Small intestine (tissue), 7 donors: Measurements from ENCODE around the gene WDFY1. TPM values are rescaled to one million over a fixed set of nuclear protein-coding genes. Genes with fewer than 3 reads are reported as not detected.

Source experiments
- DNase-seq, 2 donors: peaks; one replicate each; pipeline versions ENCODE4 v3.0.0 to v3.0.0-alpha.2; 2013
- FAIRE-seq: peaks from 2 replicates; lab custom pipeline; 2012; peaks lifted over from hg19 to GRCh38; lab: Jason Lieb, UNC
- H3K27ac ChIP-seq, 3 donors: one replicate each; pipeline ENCODE4 v1.5.1; 2013; ENCODE audit warnings: low read length in 2 of 3, mild to moderate bottlenecking in 2 of 3, control low read depth in 1 of 3, inconsistent platforms in 1 of 3, low read depth in 1 of 3, moderate library complexity in 1 of 3
- H3K27me3 ChIP-seq, 3 donors: one replicate each; pipeline ENCODE4 v1.6.1; 2013; ENCODE audit warnings: low read length in 3 of 3, inconsistent platforms in 1 of 3; ENCODE audit not compliant: control insufficient read depth in 3 of 3, insufficient read depth in 3 of 3
- H3K36me3 ChIP-seq, 3 donors: one replicate each; pipeline ENCODE4 v1.6.1; 2013; ENCODE audit warnings: low read length in 3 of 3, inconsistent platforms in 1 of 3, low read depth in 1 of 3, mild to moderate bottlenecking in 1 of 3, moderate library complexity in 1 of 3; ENCODE audit not compliant: control insufficient read depth in 3 of 3, insufficient read depth in 2 of 3
- H3K4me1 ChIP-seq, 3 donors: one replicate each; pipeline ENCODE4 v1.6.1; 2013; ENCODE audit warnings: low read length in 2 of 3, inconsistent platforms in 1 of 3, low read depth in 1 of 3, mild to moderate bottlenecking in 1 of 3, moderate library complexity in 1 of 3; ENCODE audit not compliant: control insufficient read depth in 3 of 3, insufficient read depth in 2 of 3
- H3K4me3 ChIP-seq, 3 donors: one replicate each; pipeline ENCODE4 v1.5.1; 2013; ENCODE audit warnings: low read length in 3 of 3, control low read depth in 1 of 3, inconsistent platforms in 1 of 3, low read depth in 1 of 3, mild to moderate bottlenecking in 1 of 3, moderate library complexity in 1 of 3
- H3K9me3 ChIP-seq, 2 donors: one replicate each; pipeline ENCODE4 v1.6.1; 2013; ENCODE audit warnings: low read depth in 1 of 2, low read length in 1 of 2; ENCODE audit not compliant: control insufficient read depth in 2 of 2, insufficient read depth in 1 of 2
- WGBS, 3 donors: extraction: QIAGEN DNeasy Blood & Tissue Kit; methylation state at CpG; one replicate each; pipeline ENCODE4 v1.1.7; 2013; 5-methylcytosine and 5-hydroxymethylcytosine counted together
- polyA plus RNA-seq, 4 donors: library from polyadenylated mRNA; stranded (reverse) in 3 of 4; unstranded in 1 of 4; fragments of 200-250 nt in 3 of 4; fragments of 120-200 nt in 1 of 4; gene quantifications; one replicate each; pipeline versions ENCODE4 v1.2.1 to v1.2.3, GENCODE V29; 2013
- donor health status: healthy with polysubstance abuse.
- donor health status: control.
- donor health status: control.
- donor health status: Bipolar disorder and iron deficiency.
- donor health status: healthy.

WDFY1 gene
- polyA plus RNA-seq, 4 donors: 9.5 to 61.9 (median 15.7) TPM

DNA sequence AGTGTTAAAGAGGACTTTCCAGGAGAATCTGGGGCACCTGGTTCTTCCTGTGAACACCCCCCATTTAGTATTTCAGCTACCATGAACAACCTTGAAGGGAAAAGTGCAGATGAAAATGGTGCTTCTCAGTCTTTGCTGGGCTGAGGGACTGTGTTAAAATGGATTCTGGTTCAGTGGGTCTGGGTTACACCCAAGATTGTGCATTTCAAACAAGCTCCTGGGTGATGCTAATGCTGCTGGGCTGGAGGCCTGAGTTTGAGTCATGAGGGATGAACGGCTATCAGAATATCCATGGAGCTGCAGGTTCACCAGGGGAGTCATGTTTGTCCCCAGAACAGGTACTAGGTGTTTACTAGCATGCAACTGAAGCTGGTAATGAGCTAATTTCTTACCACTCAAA is 36.1 kb upstream of the WDFY1 start:
- no peaks in the 10 kb centered on the region for H3K9me3 ChIP-seq
- H3K4me1 ChIP-seq: no peaks in the 10 kb centered on the region
- no peaks in the 10 kb centered on the region for H3K27me3 ChIP-seq
- DNase-seq (no peak), FAIRE-seq (no peak)
- no peak overlapping the region for H3K4me3 ChIP-seq
- H3K36me3 ChIP-seq: peaks cover 0 to 7% (median 2%) of the 10 kb centered on the region in 3 donors
- 90 to 100% (median 93%) methylated on average over 1 of the region's 1 CpG for WGBS, 3 donors
- no peak overlapping the region for H3K27ac ChIP-seq

DNA sequence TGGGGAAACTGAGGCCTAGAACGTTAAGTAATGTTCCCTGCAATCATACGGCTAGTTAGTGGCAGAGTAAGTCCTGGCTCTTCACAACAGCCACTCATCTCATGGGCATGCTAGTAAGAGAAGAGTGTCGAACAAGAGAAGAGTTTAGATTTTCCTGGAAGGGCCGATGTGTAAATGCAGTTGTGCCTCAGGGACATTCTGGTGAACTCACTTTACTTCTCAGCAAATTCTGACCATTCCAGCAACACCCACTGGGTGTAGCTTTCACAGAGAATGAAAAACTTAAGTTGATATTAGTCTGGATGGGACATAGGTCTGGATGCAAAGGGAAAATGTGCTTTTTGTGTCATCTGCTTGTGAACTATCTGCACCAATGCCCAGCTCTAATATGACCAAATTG is 35.7 kb upstream of the WDFY1 start:
- FAIRE-seq: no peak
- WGBS, 3 donors: 79 to 96% (median 90%) methylated on average over 4 of the region's 4 CpGs

DNA sequence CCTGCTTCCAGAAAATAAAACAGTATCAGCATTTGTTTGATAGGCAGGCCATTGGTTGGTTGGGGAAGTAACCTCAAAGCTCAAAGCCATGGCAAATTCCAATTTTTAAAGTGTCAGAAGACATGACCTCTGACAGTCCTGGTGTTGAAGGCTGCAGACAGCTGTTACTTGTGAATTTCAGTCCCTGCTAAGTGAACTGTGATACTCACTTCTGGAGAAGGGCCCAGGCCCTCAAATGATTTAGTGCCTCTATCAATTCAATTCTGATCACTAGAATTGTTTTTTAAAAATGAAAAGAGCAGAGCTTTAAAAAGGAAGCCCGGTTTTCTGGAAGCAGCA is 35.2 kb upstream of the WDFY1 start:
- H3K27ac ChIP-seq: no peak overlapping the region
- no peaks in the 10 kb centered on the region for H3K27me3 ChIP-seq
- H3K9me3 ChIP-seq: no peaks in the 10 kb centered on the region
- DNase-seq (no peak), FAIRE-seq (no peak)
- 69 to 91% (median 71%) methylated on average over 1 of the region's 1 CpG for WGBS, 3 donors
- no peaks in the 10 kb centered on the region for H3K4me1 ChIP-seq
- H3K4me3 ChIP-seq: no peak overlapping the region
- H3K36me3 ChIP-seq: peaks cover 0 to 7% (median 2%) of the 10 kb centered on the region in 3 donors

More for the DNA sequence above, 35.7 kb upstream of the WDFY1 start:
- peaks cover 0 to 7% (median 2%) of the 10 kb centered on the region in 3 donors for H3K36me3 ChIP-seq
- H3K9me3 ChIP-seq: no peaks in the 10 kb centered on the region
- no peaks in the 10 kb centered on the region for H3K27me3 ChIP-seq
- no peak overlapping the region for H3K27ac ChIP-seq
- no peaks in the 10 kb centered on the region for H3K4me1 ChIP-seq
- DNase-seq: no peak
- H3K4me3 ChIP-seq: no peak overlapping the region

DNA sequence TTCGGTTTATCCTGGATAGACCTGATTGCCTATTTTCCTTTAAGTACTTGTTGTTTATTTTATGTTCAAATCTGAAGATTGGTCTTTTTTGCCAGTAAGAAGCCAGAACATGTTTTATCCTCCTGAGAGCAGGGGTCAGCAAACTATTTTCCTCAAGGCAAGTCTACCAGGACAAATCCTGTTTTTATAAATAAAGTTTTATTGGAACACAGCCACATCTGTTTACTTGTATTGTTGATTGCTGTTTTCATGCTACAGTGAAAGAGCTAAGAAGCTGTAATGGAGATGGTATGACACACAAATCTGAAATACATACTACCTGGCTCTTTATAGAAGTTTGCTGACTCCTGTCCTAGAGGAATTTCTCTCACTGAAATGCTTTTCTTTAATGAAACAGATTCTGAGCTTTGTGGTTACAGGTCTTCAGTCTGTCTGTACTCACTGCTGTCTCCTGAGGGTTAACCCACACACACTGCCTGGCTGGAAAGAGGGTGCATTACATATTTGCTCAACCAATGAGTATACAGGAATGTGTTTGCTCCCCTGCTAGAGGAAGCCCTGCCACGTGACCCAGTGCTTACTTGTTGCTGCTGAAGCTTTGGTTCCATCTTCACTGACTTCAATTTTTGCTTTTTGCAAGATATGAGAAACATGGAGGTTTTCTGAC is 34.7 kb upstream of the WDFY1 start:
- no peaks in the 10 kb centered on the region for H3K27me3 ChIP-seq
- no peak overlapping the region for H3K27ac ChIP-seq
- H3K4me3 ChIP-seq: no peak overlapping the region
- no peaks in the 10 kb centered on the region for H3K9me3 ChIP-seq
- H3K4me1 ChIP-seq: no peaks in the 10 kb centered on the region
- 77 to 91% (median 83%) methylated on average over 2 of the region's 2 CpGs for WGBS, 3 donors
- DNase-seq (no peak), FAIRE-seq (no peak)
- peaks cover 0 to 7% (median 2%) of the 10 kb centered on the region in 3 donors for H3K36me3 ChIP-seq

DNA sequence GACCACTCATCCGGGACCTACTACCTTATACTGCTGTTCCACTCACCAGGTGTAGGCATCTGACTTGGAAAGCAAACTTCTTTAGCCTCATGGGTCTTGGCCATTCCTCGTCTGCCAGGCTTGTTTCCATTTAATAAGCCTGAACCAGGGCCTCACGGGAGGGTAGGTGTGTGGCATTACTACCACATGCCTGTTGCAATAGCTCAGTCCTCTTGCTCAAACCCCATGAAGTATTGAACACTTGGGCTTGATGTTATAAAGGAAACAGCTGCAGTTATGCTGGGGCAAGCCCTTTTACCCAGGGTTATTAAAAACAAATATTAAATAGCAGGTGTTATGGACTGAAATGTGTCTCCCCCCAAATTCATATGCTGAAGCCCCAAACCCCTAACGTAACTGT is 33.3 kb upstream of the WDFY1 start:
- no peak for FAIRE-seq
- 88 to 91% (median 89%) methylated on average over 4 of the region's 4 CpGs for WGBS, 3 donors
- no peaks in the 10 kb centered on the region for H3K27me3 ChIP-seq

DNA sequence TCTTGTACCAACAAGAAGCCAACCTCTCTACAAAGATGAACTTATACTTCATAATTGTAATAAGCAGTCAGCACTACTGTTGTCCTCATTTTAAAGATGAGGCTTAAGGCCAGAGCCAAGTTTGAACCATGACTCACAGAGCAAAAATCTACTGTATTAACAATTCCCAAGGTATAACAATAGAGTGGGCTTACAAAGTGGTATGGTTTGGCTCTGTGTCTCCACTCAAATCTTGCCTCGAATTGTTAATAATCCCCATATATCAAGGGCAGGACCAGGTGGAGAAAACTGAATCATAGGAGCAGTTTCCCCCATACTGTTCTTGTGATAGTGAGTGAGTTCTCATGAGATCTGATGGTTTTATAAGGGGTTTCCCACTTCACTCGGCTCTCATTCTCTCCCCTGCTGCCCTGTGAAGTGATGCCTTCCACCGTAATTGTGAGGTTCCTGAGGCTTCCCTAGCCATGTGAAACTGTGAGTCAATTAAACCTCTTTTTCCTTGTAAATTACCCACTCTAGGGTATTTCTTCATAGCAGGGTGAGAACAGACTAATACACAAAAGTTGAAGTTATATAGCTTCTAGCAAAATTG is 31.6 kb upstream of the WDFY1 start:
- H3K27me3 ChIP-seq: no peaks in the 10 kb centered on the region
- peaks cover 0 to 3% (median 0%) of the 10 kb centered on the region in 3 donors for H3K36me3 ChIP-seq
- H3K4me3 ChIP-seq: no peak overlapping the region
- no peak for DNase-seq
- FAIRE-seq: no peak
- no peaks in the 10 kb centered on the region for H3K9me3 ChIP-seq
- no peak overlapping the region for H3K27ac ChIP-seq
- no peaks in the 10 kb centered on the region for H3K4me1 ChIP-seq
- 66 to 81% (median 79%) methylated on average over 3 of the region's 3 CpGs for WGBS, 3 donors

More for the DNA sequence above, 33.3 kb upstream of the WDFY1 start:
- H3K27ac ChIP-seq: no peak overlapping the region
- DNase-seq: no peak
- H3K4me1 ChIP-seq: no peaks in the 10 kb centered on the region
- no peaks in the 10 kb centered on the region for H3K9me3 ChIP-seq
- no peak overlapping the region for H3K4me3 ChIP-seq
- peaks cover 0 to 3% (median 0%) of the 10 kb centered on the region in 3 donors for H3K36me3 ChIP-seq

DNA sequence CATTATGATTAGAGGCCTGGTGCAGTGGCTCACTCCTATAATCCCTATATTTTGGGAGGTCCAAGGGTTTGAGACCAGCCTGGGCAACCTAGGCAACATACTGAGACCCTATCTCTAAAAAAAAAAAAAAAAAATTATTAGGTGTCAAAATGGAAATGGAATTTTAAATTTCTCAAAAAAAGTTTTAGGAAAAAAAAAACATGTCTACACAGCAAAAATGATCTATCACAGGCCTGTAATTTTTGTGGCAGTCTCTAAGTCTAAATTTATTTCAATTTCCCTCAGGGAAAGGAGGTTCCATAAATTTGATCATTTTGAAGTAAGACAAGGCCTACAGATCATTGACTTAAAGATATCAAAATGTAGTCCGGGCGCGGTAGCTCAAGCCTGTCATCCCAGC is 28.5 kb upstream of the WDFY1 start:
- no peak overlapping the region for H3K27ac ChIP-seq
- 96 to 100% (median 97%) methylated on average over 3 of the region's 3 CpGs for WGBS, 3 donors
- no peaks in the 10 kb centered on the region for H3K4me1 ChIP-seq
- no peak for FAIRE-seq
- no peak for DNase-seq
- H3K9me3 ChIP-seq: no peaks in the 10 kb centered on the region
- H3K36me3 ChIP-seq: no peaks in the 10 kb centered on the region
- H3K4me3 ChIP-seq: no peak overlapping the region
- H3K27me3 ChIP-seq: no peaks in the 10 kb centered on the region

DNA sequence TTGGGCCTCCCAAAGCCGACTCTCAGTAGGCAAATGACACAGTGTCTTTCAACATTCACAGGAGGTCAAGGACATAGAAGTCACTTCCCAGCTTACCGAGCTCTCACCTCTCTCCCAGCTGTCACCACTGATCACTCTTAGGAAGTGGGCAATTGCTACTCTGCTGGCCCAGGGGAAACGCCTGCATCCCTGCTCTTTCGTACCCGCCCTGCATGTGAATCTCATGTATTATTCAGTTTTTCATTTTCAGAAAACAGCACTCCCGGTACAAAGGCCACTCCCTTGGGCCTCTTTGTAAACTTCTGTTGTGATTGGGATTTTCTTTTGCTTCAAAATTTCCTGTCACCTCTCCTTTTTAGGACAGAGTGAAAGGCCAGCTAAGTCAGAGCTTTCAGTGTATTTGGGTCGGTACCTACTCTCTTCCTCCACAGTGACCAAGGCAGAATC is 27.5 kb upstream of the WDFY1 start:
- Histone ChIP-seq H3K36me3 (peaks cover 0 to 4% (median 0%) of the 10 kb centered on the region in 3 donors), H3K27ac (no peak overlapping the region), H3K9me3 (no peaks in the 10 kb centered on the region), H3K4me3 (no peak overlapping the region), H3K4me1 (no peaks in the 10 kb centered on the region), H3K27me3 (no peaks in the 10 kb centered on the region)
- WGBS, 3 donors: 49 to 68% (median 50%) methylated on average over 7 of the region's 7 CpGs
- DNase-seq (peak in 1 of 2 donors; percentile 36), FAIRE-seq (no peak)
